ENCODE measurements around the gene ZDHHC18. TPM values are rescaled to one million over a fixed set of nuclear protein-coding genes. Genes with fewer than 3 reads are reported as not detected.

The ZDHHC18 gene
- total and polyA plus RNA-seq, 3 donors from 2014 or later, result 17.9 to 30.7 (median 20.6) TPM

DNA sequence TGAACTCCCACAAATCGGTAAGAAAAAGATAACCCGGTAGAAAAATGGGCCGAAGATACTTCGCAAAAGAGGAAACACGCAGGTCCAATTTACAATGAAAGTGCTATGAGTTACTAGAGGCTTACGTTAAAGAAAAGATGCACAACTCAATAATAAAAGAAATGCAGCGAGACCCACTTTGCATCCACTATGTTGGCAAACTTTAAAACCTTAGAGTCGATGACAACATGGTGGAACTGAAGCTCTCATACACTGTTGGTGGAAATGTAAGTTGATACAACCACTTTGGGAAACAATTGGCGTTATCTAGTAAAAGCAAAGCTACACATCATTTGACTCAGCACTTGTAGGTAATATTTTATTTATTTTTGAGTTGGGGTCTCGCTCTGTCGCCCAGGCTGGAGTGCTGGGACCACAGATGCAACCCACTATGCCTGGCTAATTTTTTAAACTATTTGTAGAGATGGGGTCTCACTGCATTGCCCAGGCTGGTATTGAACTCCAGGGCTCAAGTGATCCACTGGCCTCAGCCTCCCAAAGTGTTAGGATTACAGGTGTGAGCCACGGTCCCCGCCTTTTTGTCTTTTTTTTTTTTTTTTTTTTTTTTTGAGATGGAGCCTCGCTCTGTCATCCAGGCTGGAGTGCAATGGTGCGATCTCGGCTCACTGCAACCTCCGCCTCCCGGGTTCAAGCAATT is 74.5 kb downstream of the ZDHHC18 start:
- H3K9me3 ChIP-seq, result no peaks in the 10 kb centered on the region
- H3K27ac ChIP-seq, result peak overlapping the region; percentile 63 to 79
- H3K36me3 ChIP-seq (ENCODE audit: low read depth, missing control alignments), result no peaks in the 10 kb centered on the region
- TF ChIP-seq POLR2A (IDR thresholded peaks at IDR 0.05), result no peak
- H3K4me1 ChIP-seq, result peaks cover 9% of the 10 kb centered on the region
- peak overlapping the region; percentile 77 to 93 for H3K4me3 ChIP-seq
- WGBS, 2 donors, result 48 to 56% methylated on average over 18 of the region's 18 CpGs
- no peaks in the 10 kb centered on the region for H3K27me3 ChIP-seq
- intact Hi-C loops (cut with DNase I; ENCODE audit: low total_unique reads), result no loop called here
- no peak for DNase-seq

Small RNA genes within 50 kb of the gene (small RNA-seq; reads per million reads assigned to genes)
- gene RN7SL165P, result 0 reads per million in 2 donors

Other genes with a start within 250 kb of the ZDHHC18 start
- gene ARID1A, start 130.7 kb upstream of the ZDHHC18 start, total RNA-seq, result 100 to 1,000 TPM; 106 to 119 TPM
- gene ARID1A, start 130.7 kb upstream of the ZDHHC18 start, polyA plus RNA-seq (ENCODE audit: insufficient read depth, low read depth, low replicate concordance), result 53.7 TPM
- gene PIGV, start 38.7 kb upstream of the ZDHHC18 start, total RNA-seq, result 10 to 100 TPM; 47.6 to 52.5 TPM
- gene PIGV, start 38.7 kb upstream of the ZDHHC18 start, polyA plus RNA-seq (ENCODE audit: insufficient read depth, low read depth, low replicate concordance), result 101 TPM
- under 1 TPM in 1 of 2 donors, not detected in 1; 0.31 TPM for gene SFN, start 36.5 kb downstream of the ZDHHC18 start, total RNA-seq
- 0.41 TPM for gene SFN, start 36.5 kb downstream of the ZDHHC18 start, polyA plus RNA-seq (ENCODE audit: insufficient read depth, low read depth, low replicate concordance)
- 10 to 100 TPM; 19.8 to 22.2 TPM for gene GPN2, start 63.6 kb downstream of the ZDHHC18 start, total RNA-seq
- 22.2 TPM for gene GPN2, start 63.6 kb downstream of the ZDHHC18 start, polyA plus RNA-seq (ENCODE audit: insufficient read depth, low read depth, low replicate concordance)
- gene GPATCH3, start 73.8 kb downstream of the ZDHHC18 start, total RNA-seq, result 10 to 100 TPM; 16.5 to 18.9 TPM
- 17.7 TPM for gene GPATCH3, start 73.8 kb downstream of the ZDHHC18 start, polyA plus RNA-seq (ENCODE audit: insufficient read depth, low read depth, low replicate concordance)
- gene NR0B2, start 87.3 kb downstream of the ZDHHC18 start, total RNA-seq, result 1 to 10 TPM in 1 of 2 donors, under 1 TPM in 1; 0.93 to 2.0 TPM
- 1.2 TPM for gene NR0B2, start 87.3 kb downstream of the ZDHHC18 start, polyA plus RNA-seq (ENCODE audit: insufficient read depth, low read depth, low replicate concordance)
- 10 to 100 TPM; 78.9 to 95.0 TPM for gene NUDC, start 95.1 kb downstream of the ZDHHC18 start, total RNA-seq
- 153 TPM for gene NUDC, start 95.1 kb downstream of the ZDHHC18 start, polyA plus RNA-seq (ENCODE audit: insufficient read depth, low read depth, low replicate concordance)
- gene KDF1, start 133.8 kb downstream of the ZDHHC18 start, total RNA-seq, result 1 to 10 TPM; 3.8 to 4.8 TPM
- 4.0 TPM for gene KDF1, start 133.8 kb downstream of the ZDHHC18 start, polyA plus RNA-seq (ENCODE audit: insufficient read depth, low read depth, low replicate concordance)
- 1 to 10 TPM; 5.7 to 7.7 TPM for gene TRNP1, start 167.0 kb downstream of the ZDHHC18 start, total RNA-seq
- 4.3 TPM for gene TRNP1, start 167.0 kb downstream of the ZDHHC18 start, polyA plus RNA-seq (ENCODE audit: insufficient read depth, low read depth, low replicate concordance)
- gene TENT5B, start 186.2 kb downstream of the ZDHHC18 start, total RNA-seq, result 10 to 100 TPM; 10.5 to 10.7 TPM
- gene TENT5B, start 186.2 kb downstream of the ZDHHC18 start, polyA plus RNA-seq (ENCODE audit: insufficient read depth, low read depth, low replicate concordance), result 10.7 TPM